Measurements from ENCODE around the gene ZNF135. TPM values are rescaled to one million over a fixed set of nuclear protein-coding genes. Genes with fewer than 3 reads are reported as not detected.
A peak's percentile ranks its signal among the peaks of the same experiment; 100 is the strongest.

ZNF135 gene
- total RNA-seq, 1 donor from 2014 or later: not detected

DNA sequence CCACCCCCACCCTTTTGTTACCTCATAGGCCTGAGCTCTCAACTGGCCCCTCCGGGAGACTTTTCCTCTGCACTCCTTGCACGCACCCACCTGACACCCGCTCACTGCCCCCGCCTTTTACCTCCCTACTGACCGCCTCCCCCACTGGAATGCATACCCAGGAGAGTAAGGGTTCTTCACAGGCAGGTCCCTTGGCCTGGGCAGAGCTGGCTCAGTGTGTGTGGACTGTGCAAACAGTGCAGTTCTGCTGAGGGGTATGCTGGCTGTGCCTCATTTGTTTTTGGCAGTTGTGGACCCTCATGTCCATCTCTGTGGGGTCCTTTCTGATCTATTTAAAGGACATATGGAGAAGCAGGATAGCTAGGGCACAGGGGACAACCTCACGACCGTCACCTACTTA lies 34.0 kb downstream of the ZNF135 start:
- Mint-ChIP-seq H3K27ac (no peak overlapping the region), H3K4me3 (no peak overlapping the region), H3K9me3 (peaks cover 10% of the 10 kb centered on the region), H3K36me3 (ENCODE audit: low read depth) (peaks cover 9% of the 10 kb centered on the region), H3K27me3 (no peaks in the 10 kb centered on the region), H3K4me1 (peaks cover 2% of the 10 kb centered on the region)
- intact Hi-C loops (cut with micrococcal nuclease): no loop called here
- DNase-seq: no peak

GRCh38 chr19:58095328-58095727 lies 36.2 kb downstream of the ZNF135 start:
- H3K36me3 Mint-ChIP-seq (ENCODE audit: low read depth): peaks cover 7% of the 10 kb centered on the region

GRCh38 chr19:58096884-58097283 lies 37.8 kb downstream of the ZNF135 start:
- Mint-ChIP-seq H3K4me3 (peak overlapping the region; percentile 71), H3K27ac (peak overlapping the region; percentile 81), H3K27me3 (no peaks in the 10 kb centered on the region), H3K9me3 (peaks cover 14% of the 10 kb centered on the region), H3K4me1 (peaks cover 8% of the 10 kb centered on the region), H3K36me3 (ENCODE audit: low read depth) (peaks cover 5% of the 10 kb centered on the region)
- no peak for DNase-seq
- intact Hi-C loops (cut with micrococcal nuclease): no loop called here

More at GRCh38 chr19:58095328-58095727, 36.2 kb downstream of the ZNF135 start:
- Mint-ChIP-seq H3K4me3 (no peak overlapping the region), H3K4me1 (peaks cover 8% of the 10 kb centered on the region), H3K9me3 (peaks cover 16% of the 10 kb centered on the region), H3K27ac (no peak overlapping the region), H3K27me3 (no peaks in the 10 kb centered on the region)
- intact Hi-C loops (cut with micrococcal nuclease): no loop called here
- no peak for DNase-seq

DNA sequence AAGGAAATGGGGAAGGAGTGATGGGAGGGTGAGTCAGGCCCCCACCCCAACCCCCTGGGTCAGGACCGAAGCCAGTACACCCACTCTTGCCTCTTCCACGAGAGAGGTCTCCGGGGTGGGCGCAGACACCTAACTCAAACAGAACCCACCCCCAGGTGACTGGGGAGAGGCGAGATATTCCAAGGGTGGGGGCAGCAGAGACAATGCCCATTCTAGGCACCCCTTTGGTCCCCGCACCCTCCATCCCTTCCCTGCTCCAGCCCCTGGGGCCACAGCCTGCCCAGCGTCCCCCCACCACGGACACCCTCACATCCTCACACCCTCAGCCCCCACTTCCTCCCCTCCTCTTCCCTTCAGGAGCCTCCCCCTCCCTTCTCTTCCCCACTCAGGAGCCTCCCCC lies 38.3 kb downstream of the ZNF135 start:
- no peak for DNase-seq
- intact Hi-C loops (cut with micrococcal nuclease): no loop called here
- Mint-ChIP-seq H3K27ac (no peak overlapping the region), H3K9me3 (peaks cover 14% of the 10 kb centered on the region), H3K4me1 (peaks cover 8% of the 10 kb centered on the region), H3K27me3 (no peaks in the 10 kb centered on the region), H3K36me3 (ENCODE audit: low read depth) (peaks cover 4% of the 10 kb centered on the region), H3K4me3 (peak overlapping the region; percentile 71)

- intact Hi-C loops (cut with micrococcal nuclease): no loop called here
- peaks cover 16% of the 10 kb centered on the region for H3K9me3 Mint-ChIP-seq
Observed at GRCh38 chr19:58097781-58098681, 38.9 kb downstream of the ZNF135 start, which contains the start of gene ZSCAN18. Gene ZSCAN18, minus strand, starts transcription at chr19:58098231. Its CDS starts 7,964 bp downstream, at chr19:58090267.

GRCh38 chr19:58098682-58098998 lies 39.6 kb downstream of the ZNF135 start:
- intact Hi-C loops (cut with micrococcal nuclease): no loop called here
- H3K4me3 Mint-ChIP-seq: peak overlapping the region; percentile 86
- peaks cover 18% of the 10 kb centered on the region for H3K9me3 Mint-ChIP-seq
- H3K27ac Mint-ChIP-seq: peak overlapping the region; percentile 97
- no peaks in the 10 kb centered on the region for H3K27me3 Mint-ChIP-seq
- peaks cover 4% of the 10 kb centered on the region for H3K36me3 Mint-ChIP-seq (ENCODE audit: low read depth)
- no peak for DNase-seq
- peaks cover 8% of the 10 kb centered on the region for H3K4me1 Mint-ChIP-seq

More at GRCh38 chr19:58097781-58098681, 38.9 kb downstream of the ZNF135 start, which contains the start of gene ZSCAN18:
- peak within 1 kb of the TSS; percentile 86 for H3K4me3 Mint-ChIP-seq
- H3K27ac Mint-ChIP-seq: peak within 1 kb of the TSS; percentile 97
- DNase-seq: peak; percentile 94
- peaks cover 8% of the 10 kb centered on the region for H3K4me1 Mint-ChIP-seq
- H3K36me3 Mint-ChIP-seq (ENCODE audit: low read depth): peaks cover 4% of the 10 kb centered on the region
- no peaks in the 10 kb centered on the region for H3K27me3 Mint-ChIP-seq

- intact Hi-C loops (cut with micrococcal nuclease): no loop called here
- Mint-ChIP-seq H3K4me3 (no peak overlapping the region), H3K4me1 (no peaks in the 10 kb centered on the region), H3K27ac (no peak overlapping the region), H3K27me3 (no peaks in the 10 kb centered on the region), H3K36me3 (ENCODE audit: low read depth) (peaks cover 3% of the 10 kb centered on the region), H3K9me3 (peaks cover 32% of the 10 kb centered on the region)
- no peak for DNase-seq
Observed at GRCh38 chr19:58107778-58108545, 48.9 kb downstream of the ZNF135 start.

- Mint-ChIP-seq H3K27me3 (no peaks in the 10 kb centered on the region), H3K4me3 (no peak overlapping the region), H3K4me1 (no peaks in the 10 kb centered on the region), H3K27ac (no peak overlapping the region), H3K9me3 (peaks cover 32% of the 10 kb centered on the region), H3K36me3 (ENCODE audit: low read depth) (peaks cover 3% of the 10 kb centered on the region)
- intact Hi-C loops (cut with micrococcal nuclease): no loop called here
- no peak for DNase-seq
Observed at GRCh38 chr19:58108546-58108817, 49.4 kb downstream of the ZNF135 start.

- H3K27ac Mint-ChIP-seq: no peak overlapping the region
- no peaks in the 10 kb centered on the region for H3K27me3 Mint-ChIP-seq
- intact Hi-C loops (cut with micrococcal nuclease): no loop called here
- DNase-seq: no peak
- H3K4me3 Mint-ChIP-seq: no peak overlapping the region
- no peaks in the 10 kb centered on the region for H3K4me1 Mint-ChIP-seq
- peaks cover 48% of the 10 kb centered on the region for H3K9me3 Mint-ChIP-seq
- H3K36me3 Mint-ChIP-seq (ENCODE audit: low read depth): peaks cover 9% of the 10 kb centered on the region
Observed at GRCh38 chr19:58117841-58118575, 58.9 kb downstream of the ZNF135 start.

- Mint-ChIP-seq H3K9me3 (peaks cover 49% of the 10 kb centered on the region), H3K36me3 (ENCODE audit: low read depth) (peaks cover 10% of the 10 kb centered on the region), H3K4me3 (no peak overlapping the region), H3K27ac (no peak overlapping the region), H3K4me1 (no peaks in the 10 kb centered on the region), H3K27me3 (no peaks in the 10 kb centered on the region)
- DNase-seq: no peak
- intact Hi-C loops (cut with micrococcal nuclease): no loop called here
Observed at GRCh38 chr19:58118979-58119733, 60.1 kb downstream of the ZNF135 start.

Other genes with a start within 250 kb of the ZNF135 start
- 9.2 and 9.8 TPM in 2 replicates for gene ZNF552, start 244.4 kb upstream of the ZNF135 start, total RNA-seq
- gene ZNF587B, start 229.0 kb upstream of the ZNF135 start, total RNA-seq: 25.5 and 27.5 TPM in 2 replicates
- gene ZNF587, start 209.4 kb upstream of the ZNF135 start, total RNA-seq: 30.1 and 30.9 TPM in 2 replicates
- gene ZNF814, start 170.2 kb upstream of the ZNF135 start, total RNA-seq: 17.5 and 17.7 TPM in 2 replicates
- 9.7 and 11.6 TPM in 2 replicates for gene ZNF417, start 142.7 kb upstream of the ZNF135 start, total RNA-seq
- 1.2 and 1.5 TPM in 2 replicates for gene ZNF418, start 123.9 kb upstream of the ZNF135 start, total RNA-seq
- gene ZNF256, start 111.6 kb upstream of the ZNF135 start, total RNA-seq: 3.2 and 3.9 TPM in 2 replicates
- gene C19orf18, start 84.7 kb upstream of the ZNF135 start, total RNA-seq: not detected in 2 replicates
- 6.6 and 7.0 TPM in 2 replicates for gene ZNF606, start 56.5 kb upstream of the ZNF135 start, total RNA-seq
- not detected in 2 replicates for gene ZSCAN1, start 25.3 kb upstream of the ZNF135 start, total RNA-seq
- gene ZSCAN18, start 38.9 kb downstream of the ZNF135 start, total RNA-seq: 4.8 and 5.3 TPM in 2 replicates
- 1.4 and 2.1 TPM in 2 replicates for gene ZNF329, start 91.5 kb downstream of the ZNF135 start, total RNA-seq
- 19.4 and 19.8 TPM in 2 replicates for gene ZNF274, start 123.8 kb downstream of the ZNF135 start, total RNA-seq
- gene ZNF544, start 169.6 kb downstream of the ZNF135 start, total RNA-seq: 52.9 and 55.5 TPM in 2 replicates
- 4.8 and 5.1 TPM in 2 replicates for gene ZNF8, start 219.7 kb downstream of the ZNF135 start, total RNA-seq
- gene ERVK3-1, start 246.1 kb downstream of the ZNF135 start, total RNA-seq: 75.2 and 80.7 TPM in 2 replicates

Data from activated CD4-positive, alpha-beta T cell treated with anti-CD3 and anti-CD28 coated beads, Interleukin-2, amount 10 ng/mL, durations not matched to agents 24 days and 14 days (primary cell).